ENCODE results near the gene B3GNT3. TPM values are rescaled to one million over a fixed set of nuclear protein-coding genes. Genes with fewer than 3 reads are reported as not detected.

Gene B3GNT3
- total RNA-seq, 1 donor from 2014 or later = 11.5 TPM

GRCh38 chr19:17859533-17860330 is 64.8 kb downstream of the B3GNT3 start, which contains the start of gene RPL18A:
Gene RPL18A, plus strand, starts transcription at chr19:17859910. Its CDS starts 47 bp downstream, at chr19:17859957.
- Histone ChIP-seq H3K36me3 (ENCODE audit: control insufficient read depth, insufficient read depth, low read length) (peaks cover 7% of the 10 kb centered on the region), H3K4me3 (ENCODE audit: low read depth, low read length) (peak within 1 kb of the TSS; percentile 85), H3K27me3 (ENCODE audit: control insufficient read depth, insufficient read depth, low read length) (no peaks in the 10 kb centered on the region)
- DNase-seq (ENCODE audit: low read depth) = peak; percentile 99
- TF ChIP-seq CTCF (IDR thresholded peaks at IDR 0.05; ENCODE audit: insufficient read depth, low read length, poor library complexity, severe bottlenecking) = peak; percentile 90

- Histone ChIP-seq H3K36me3 (ENCODE audit: control insufficient read depth, insufficient read depth, low read length) (peaks cover 7% of the 10 kb centered on the region), H3K27me3 (ENCODE audit: control insufficient read depth, insufficient read depth, low read length) (no peaks in the 10 kb centered on the region), H3K4me3 (ENCODE audit: low read depth, low read length) (peak overlapping the region; percentile 85)
- TF ChIP-seq CTCF (IDR thresholded peaks at IDR 0.05; ENCODE audit: insufficient read depth, low read length, poor library complexity, severe bottlenecking) = no peak
- no peak for DNase-seq (ENCODE audit: low read depth)
Observed at GRCh38 chr19:17860331-17860992, 65.5 kb downstream of the B3GNT3 start.

- Histone ChIP-seq H3K36me3 (ENCODE audit: control insufficient read depth, insufficient read depth, low read length) (peaks cover 7% of the 10 kb centered on the region), H3K4me3 (ENCODE audit: low read depth, low read length) (peak overlapping the region; percentile 85), H3K27me3 (ENCODE audit: control insufficient read depth, insufficient read depth, low read length) (no peaks in the 10 kb centered on the region)
- TF ChIP-seq CTCF (IDR thresholded peaks at IDR 0.05; ENCODE audit: insufficient read depth, low read length, poor library complexity, severe bottlenecking) = no peak
- DNase-seq (ENCODE audit: low read depth) = no peak
Observed at GRCh38 chr19:17860993-17861360, 66.0 kb downstream of the B3GNT3 start.

- TF ChIP-seq CTCF (IDR thresholded peaks at IDR 0.05; ENCODE audit: insufficient read depth, low read length, poor library complexity, severe bottlenecking) = no peak
- H3K27me3 ChIP-seq (ENCODE audit: control insufficient read depth, insufficient read depth, low read length) = no peaks in the 10 kb centered on the region
- no peak for DNase-seq (ENCODE audit: low read depth)
- H3K4me3 ChIP-seq (ENCODE audit: low read depth, low read length) = no peak overlapping the region
- H3K36me3 ChIP-seq (ENCODE audit: control insufficient read depth, insufficient read depth, low read length) = peaks cover 7% of the 10 kb centered on the region
Observed at GRCh38 chr19:17861542-17862402, 66.8 kb downstream of the B3GNT3 start.

GRCh38 chr19:17862711-17863519 is 68.0 kb downstream of the B3GNT3 start:
- Histone ChIP-seq H3K36me3 (ENCODE audit: control insufficient read depth, insufficient read depth, low read length) (peaks cover 7% of the 10 kb centered on the region), H3K4me3 (ENCODE audit: low read depth, low read length) (no peak overlapping the region), H3K27me3 (ENCODE audit: control insufficient read depth, insufficient read depth, low read length) (peaks cover 6% of the 10 kb centered on the region)
- DNase-seq (ENCODE audit: low read depth) = no peak
- TF ChIP-seq CTCF (IDR thresholded peaks at IDR 0.05; ENCODE audit: insufficient read depth, low read length, poor library complexity, severe bottlenecking) = no peak
